CD4-positive, alpha-beta T cell treated with Interleukin-6 at 100 ng/mL for 8 hours (primary cell): Measurements from ENCODE around the gene C5orf46.

Experiments used
- DNase-seq: peaks from one replicate; pipeline ENCODE4 v3.0.0-alpha.2; 2020; ENCODE audit warnings: mixed read lengths, low spot score

Gene C5orf46

GRCh38 chr5:147858565-147858964, 47.8 kb downstream of the C5orf46 start:
- no peak for DNase-seq

GRCh38 chr5:147857302-147858129, 48.8 kb downstream of the C5orf46 start:
- peak; percentile 32 for DNase-seq

GRCh38 chr5:147856801-147857200, 49.5 kb downstream of the C5orf46 start:
- DNase-seq = no peak

- DNase-seq = no peak
These were observed 50.6 kb downstream of the C5orf46 start for GRCh38 chr5:147855774-147856069.

GRCh38 chr5:147854894-147855773, 51.2 kb downstream of the C5orf46 start:
- DNase-seq = no peak

- DNase-seq = no peak
These were observed 52.0 kb downstream of the C5orf46 start for GRCh38 chr5:147854331-147854730.

GRCh38 chr5:147853372-147853987, 52.9 kb downstream of the C5orf46 start:
- no peak for DNase-seq

- no peak for DNase-seq
These were observed 54.0 kb downstream of the C5orf46 start for GRCh38 chr5:147852365-147852764.

- DNase-seq = no peak
These were observed 54.8 kb downstream of the C5orf46 start for GRCh38 chr5:147851578-147851977.

- DNase-seq = no peak
These were observed 57.1 kb downstream of the C5orf46 start for GRCh38 chr5:147849226-147849625.

GRCh38 chr5:147845618-147846017, 60.7 kb downstream of the C5orf46 start:
- DNase-seq = no peak

- no peak for DNase-seq
These were observed 61.5 kb downstream of the C5orf46 start for GRCh38 chr5:147844846-147845245.

GRCh38 chr5:147842869-147843268, 63.5 kb downstream of the C5orf46 start:
- DNase-seq = no peak
